ENCODE data around the gene ASB6.
A peak's percentile ranks its signal among the peaks of the same experiment; 100 is the strongest.
"Not testable (repeated sequence)": the region's sequence is repeated elsewhere in the genome, so short reads cannot be mapped to it uniquely, and the experiment has no call there.

Gene ASB6

GRCh38 chr9:129640871-129641749, 841 bp downstream of the ASB6 start:
- DNase-seq = no peak

GRCh38 chr9:129640086-129640870, 1.7 kb downstream of the ASB6 start:
- DNase-seq = no peak

- no peak for DNase-seq
These were observed 2.2 kb downstream of the ASB6 start for GRCh38 chr9:129639756-129640085.

- no peak for DNase-seq
These were observed 2.8 kb downstream of the ASB6 start for GRCh38 chr9:129639034-129639630.

GRCh38 chr9:129637673-129638439, 4.1 kb downstream of the ASB6 start:
- no peak for DNase-seq

GRCh38 chr9:129637102-129637501, 4.8 kb downstream of the ASB6 start:
- DNase-seq = no peak

- DNase-seq = not testable (repeated sequence)
These were observed 5.6 kb downstream of the ASB6 start for GRCh38 chr9:129636343-129636742.

- DNase-seq = no peak
These were observed 6.6 kb downstream of the ASB6 start for GRCh38 chr9:129635099-129636065.

GRCh38 chr9:129633848-129634247, 8.1 kb downstream of the ASB6 start:
- no peak for DNase-seq

GRCh38 chr9:129633207-129633606, 8.7 kb downstream of the ASB6 start:
- no peak for DNase-seq

- DNase-seq = no peak
These were observed 9.5 kb downstream of the ASB6 start for GRCh38 chr9:129632460-129632859.

GRCh38 chr9:129631674-129632129, 10.2 kb downstream of the ASB6 start:
- no peak for DNase-seq

- no peak for DNase-seq
These were observed 10.8 kb downstream of the ASB6 start for GRCh38 chr9:129630967-129631673.

GRCh38 chr9:129629251-129629820, 12.6 kb downstream of the ASB6 start:
- DNase-seq = no peak

- no peak for DNase-seq
These were observed 13.2 kb downstream of the ASB6 start for GRCh38 chr9:129628709-129629108.

- DNase-seq = no peak
These were observed 14.2 kb downstream of the ASB6 start for GRCh38 chr9:129627556-129628440.

- DNase-seq = no peak
These were observed 15.2 kb downstream of the ASB6 start for GRCh38 chr9:129626625-129627284.

- peak; percentile 66 for DNase-seq
These were observed 15.8 kb downstream of the ASB6 start, which contains the start of gene NTMT1 for GRCh38 chr9:129626079-129626624. Gene NTMT1, plus strand, starts transcription at chr9:129626163. Its CDS starts 6,541 bp downstream, at chr9:129632704.
